ENCODE data around the gene PARP14.
"Not testable (repeated sequence)": the region's sequence is repeated elsewhere in the genome, so short reads cannot be mapped to it uniquely, and the experiment has no call there.

PARP14 gene, protein sequence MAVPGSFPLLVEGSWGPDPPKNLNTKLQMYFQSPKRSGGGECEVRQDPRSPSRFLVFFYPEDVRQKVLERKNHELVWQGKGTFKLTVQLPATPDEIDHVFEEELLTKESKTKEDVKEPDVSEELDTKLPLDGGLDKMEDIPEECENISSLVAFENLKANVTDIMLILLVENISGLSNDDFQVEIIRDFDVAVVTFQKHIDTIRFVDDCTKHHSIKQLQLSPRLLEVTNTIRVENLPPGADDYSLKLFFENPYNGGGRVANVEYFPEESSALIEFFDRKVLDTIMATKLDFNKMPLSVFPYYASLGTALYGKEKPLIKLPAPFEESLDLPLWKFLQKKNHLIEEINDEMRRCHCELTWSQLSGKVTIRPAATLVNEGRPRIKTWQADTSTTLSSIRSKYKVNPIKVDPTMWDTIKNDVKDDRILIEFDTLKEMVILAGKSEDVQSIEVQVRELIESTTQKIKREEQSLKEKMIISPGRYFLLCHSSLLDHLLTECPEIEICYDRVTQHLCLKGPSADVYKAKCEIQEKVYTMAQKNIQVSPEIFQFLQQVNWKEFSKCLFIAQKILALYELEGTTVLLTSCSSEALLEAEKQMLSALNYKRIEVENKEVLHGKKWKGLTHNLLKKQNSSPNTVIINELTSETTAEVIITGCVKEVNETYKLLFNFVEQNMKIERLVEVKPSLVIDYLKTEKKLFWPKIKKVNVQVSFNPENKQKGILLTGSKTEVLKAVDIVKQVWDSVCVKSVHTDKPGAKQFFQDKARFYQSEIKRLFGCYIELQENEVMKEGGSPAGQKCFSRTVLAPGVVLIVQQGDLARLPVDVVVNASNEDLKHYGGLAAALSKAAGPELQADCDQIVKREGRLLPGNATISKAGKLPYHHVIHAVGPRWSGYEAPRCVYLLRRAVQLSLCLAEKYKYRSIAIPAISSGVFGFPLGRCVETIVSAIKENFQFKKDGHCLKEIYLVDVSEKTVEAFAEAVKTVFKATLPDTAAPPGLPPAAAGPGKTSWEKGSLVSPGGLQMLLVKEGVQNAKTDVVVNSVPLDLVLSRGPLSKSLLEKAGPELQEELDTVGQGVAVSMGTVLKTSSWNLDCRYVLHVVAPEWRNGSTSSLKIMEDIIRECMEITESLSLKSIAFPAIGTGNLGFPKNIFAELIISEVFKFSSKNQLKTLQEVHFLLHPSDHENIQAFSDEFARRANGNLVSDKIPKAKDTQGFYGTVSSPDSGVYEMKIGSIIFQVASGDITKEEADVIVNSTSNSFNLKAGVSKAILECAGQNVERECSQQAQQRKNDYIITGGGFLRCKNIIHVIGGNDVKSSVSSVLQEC (N-terminal part only)

GRCh38 chr3:122680475-122681283 lies at the start of gene PARP14:
Gene PARP14, plus strand, starts transcription at chr3:122680839. Its CDS starts 45 bp downstream, at chr3:122680884.
- DNase-seq (ENCODE audit: low spot score) (peak; percentile 60), FAIRE-seq (no peak)

- FAIRE-seq (no peak), DNase-seq (ENCODE audit: low spot score) (no peak)
Observed at GRCh38 chr3:122635789-122636188, 44.9 kb upstream of the PARP14 start.

- no peak for DNase-seq (ENCODE audit: low spot score)
- FAIRE-seq, result no peak
Observed at GRCh38 chr3:122636697-122637096, 43.9 kb upstream of the PARP14 start.

- DNase-seq (ENCODE audit: low spot score) (no peak), FAIRE-seq (no peak)
Observed at GRCh38 chr3:122640437-122640999, 40.1 kb upstream of the PARP14 start.

DNA sequence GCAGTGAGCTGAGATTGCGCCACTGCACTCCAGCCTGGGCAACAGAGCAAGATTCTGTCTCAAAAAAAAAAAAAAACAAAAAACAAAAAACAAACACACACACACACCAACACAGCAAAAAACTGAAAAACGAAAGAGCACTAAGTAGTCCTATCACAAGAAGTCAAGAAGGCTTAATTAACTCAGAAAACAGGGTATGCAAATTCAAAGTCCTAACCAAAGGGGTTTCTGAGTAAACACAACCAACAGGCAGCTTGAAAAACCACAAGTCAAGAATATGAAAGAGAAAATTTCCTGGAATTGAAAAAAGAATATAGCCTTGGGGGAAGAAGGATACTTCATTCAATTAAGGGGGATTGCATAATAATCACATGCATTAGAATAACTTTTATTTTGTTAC lies 37.7 kb upstream of the PARP14 start:
- DNase-seq (ENCODE audit: low spot score) (no peak), FAIRE-seq (no peak)

DNA sequence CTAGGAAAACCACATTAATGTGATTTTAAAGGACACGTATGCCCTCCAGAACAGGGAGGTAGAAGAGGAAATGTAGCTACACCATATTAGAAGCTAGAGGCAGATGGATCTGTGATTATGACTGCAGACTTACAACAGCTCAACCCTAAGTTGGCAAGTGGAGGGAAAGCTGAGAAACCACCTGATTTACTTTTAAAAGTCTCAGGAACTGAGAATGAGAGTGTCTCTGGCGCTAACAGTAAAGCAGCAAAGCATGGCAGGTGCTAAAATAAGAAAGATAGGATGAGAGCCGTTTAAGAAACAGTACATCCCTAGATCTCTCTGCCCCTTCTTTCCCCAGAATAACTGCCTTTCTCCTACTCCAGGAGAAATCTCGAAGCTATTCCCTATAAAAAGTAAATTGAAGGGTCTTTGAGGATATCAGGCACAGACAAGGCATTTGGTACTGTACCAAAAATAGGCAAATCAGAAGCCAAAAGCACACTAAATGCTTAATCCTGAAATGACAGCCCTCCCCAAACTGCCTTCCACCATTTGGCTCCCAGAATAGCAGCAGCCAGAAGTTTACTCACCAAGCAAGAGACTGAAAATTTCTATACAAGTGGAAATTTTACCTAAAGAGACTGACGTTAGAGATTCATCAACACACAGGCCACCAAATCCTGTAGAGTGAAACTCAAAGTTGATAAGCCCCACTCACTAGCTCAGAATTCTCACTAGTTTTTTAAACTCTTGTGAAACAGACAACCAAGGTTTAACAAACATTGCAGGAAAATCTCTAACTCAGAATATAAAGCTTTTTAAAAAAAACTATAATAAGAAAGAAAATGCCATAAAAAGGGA lies 34.3 kb upstream of the PARP14 start:
- FAIRE-seq, result no peak
- no peak for DNase-seq (ENCODE audit: low spot score)

DNA sequence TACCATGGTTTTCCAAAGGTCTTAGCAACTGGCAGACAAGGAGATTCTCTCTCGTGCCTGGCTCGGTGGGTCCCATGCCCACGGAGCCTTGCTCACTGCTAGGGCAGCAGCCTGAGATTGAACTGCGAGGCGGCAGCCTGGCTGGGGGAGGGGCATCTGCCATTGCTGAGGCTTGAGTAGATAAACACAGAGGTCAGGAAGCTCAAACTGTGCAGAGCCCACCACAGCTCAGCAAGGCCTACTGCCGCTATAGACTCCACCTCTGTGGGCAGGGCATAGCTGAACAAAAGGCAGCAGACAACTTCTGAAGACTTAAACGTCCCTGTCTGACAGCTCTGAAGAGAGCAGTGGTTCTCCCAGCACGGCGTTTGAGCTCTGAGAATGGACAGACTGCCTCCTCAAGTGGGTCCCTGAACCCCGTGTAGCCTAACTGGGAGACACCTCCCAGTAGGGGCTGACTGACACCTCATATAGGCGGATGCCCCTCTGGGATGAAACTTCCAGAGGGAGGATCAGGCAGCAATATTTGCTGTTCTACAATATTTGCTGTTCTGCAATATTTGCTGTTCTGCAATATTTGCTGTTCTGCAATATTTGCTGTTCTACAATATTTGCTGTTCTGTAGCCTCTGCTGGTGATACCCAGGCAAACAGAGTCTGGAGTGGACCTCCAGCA lies 29.3 kb upstream of the PARP14 start:
- DNase-seq (ENCODE audit: low spot score); FAIRE-seq: not testable (repeated sequence)

GRCh38 chr3:122651962-122652361 lies 28.7 kb upstream of the PARP14 start:
- not testable (repeated sequence) for FAIRE-seq; DNase-seq (ENCODE audit: low spot score)

DNA sequence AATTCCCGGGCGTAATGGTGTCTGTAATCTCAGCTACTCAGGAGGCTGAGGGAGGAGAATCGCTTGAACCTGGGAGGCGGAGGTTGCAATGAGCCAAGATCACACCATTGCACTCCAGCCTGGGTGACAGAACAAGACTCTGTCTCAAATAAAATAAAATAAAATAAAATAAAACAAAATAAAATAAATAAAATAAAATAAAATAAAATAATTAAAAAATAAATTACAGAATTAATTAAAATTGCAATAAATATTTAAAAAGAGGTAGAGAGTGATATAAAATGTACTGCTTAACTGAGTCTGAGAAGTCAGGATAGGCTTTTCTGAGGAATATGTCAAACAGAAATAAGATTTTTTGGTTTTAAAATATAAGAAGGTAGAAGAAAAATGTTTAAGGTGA lies 22.3 kb upstream of the PARP14 start:
- DNase-seq (ENCODE audit: low spot score); FAIRE-seq: not testable (repeated sequence)

DNA sequence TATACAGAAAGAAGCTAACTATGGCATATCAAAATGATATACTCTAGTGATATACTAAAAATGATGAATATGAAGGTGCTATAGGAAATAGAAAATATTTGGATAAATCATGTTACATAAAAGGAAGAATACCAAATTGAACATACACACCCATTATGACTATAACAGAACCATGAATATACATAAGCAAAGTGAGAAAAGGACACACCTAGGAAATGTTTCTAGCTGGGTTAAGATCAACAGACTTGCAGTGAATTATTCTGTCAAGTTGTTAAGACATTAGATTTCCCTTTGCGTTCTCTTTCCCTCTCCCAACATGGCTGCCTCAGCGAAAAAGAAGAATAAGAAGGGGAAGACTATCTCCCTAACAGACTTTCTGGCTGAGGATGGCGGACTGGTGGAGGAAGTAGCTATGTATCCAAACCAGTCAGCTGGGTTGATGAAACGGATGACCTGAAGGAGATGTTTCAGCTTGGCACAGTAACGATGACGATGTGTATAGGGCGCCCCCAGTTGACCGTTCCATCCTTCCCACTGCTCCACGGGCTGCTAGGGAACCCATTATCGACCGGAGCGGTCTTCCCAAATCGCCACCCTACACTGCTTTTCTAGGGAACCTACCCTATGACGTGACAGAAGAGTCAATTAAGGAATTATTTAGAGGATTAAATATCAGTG lies 20.2 kb upstream of the PARP14 start:
- DNase-seq (ENCODE audit: low spot score), result no peak
- no peak for FAIRE-seq

- FAIRE-seq (no peak), DNase-seq (ENCODE audit: low spot score) (no peak)
Observed at GRCh38 chr3:122661633-122662032, 19.0 kb upstream of the PARP14 start.

DNA sequence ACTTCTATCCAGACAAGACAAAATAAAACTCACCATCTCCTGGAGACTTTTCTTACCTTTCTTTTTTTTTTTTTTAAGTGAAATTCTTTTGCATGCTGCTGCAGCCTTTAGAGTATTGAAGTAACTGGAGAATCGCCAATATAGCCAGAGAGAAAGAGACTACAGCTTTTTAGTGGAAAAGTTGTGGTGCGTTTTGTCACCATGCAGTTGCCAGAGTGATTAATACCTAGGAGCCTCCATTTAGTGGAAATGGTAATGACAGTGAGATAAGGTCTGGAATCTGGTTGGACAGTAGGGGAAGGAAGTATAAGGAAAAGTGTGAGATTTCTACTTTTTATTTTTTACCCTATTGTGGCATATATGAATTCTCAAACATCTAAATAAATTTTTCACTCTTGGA lies 18.1 kb upstream of the PARP14 start:
- FAIRE-seq (no peak), DNase-seq (ENCODE audit: low spot score) (no peak)

GRCh38 chr3:122665226-122665786 lies 15.3 kb upstream of the PARP14 start:
- DNase-seq (ENCODE audit: low spot score) (no peak), FAIRE-seq (no peak)

DNA sequence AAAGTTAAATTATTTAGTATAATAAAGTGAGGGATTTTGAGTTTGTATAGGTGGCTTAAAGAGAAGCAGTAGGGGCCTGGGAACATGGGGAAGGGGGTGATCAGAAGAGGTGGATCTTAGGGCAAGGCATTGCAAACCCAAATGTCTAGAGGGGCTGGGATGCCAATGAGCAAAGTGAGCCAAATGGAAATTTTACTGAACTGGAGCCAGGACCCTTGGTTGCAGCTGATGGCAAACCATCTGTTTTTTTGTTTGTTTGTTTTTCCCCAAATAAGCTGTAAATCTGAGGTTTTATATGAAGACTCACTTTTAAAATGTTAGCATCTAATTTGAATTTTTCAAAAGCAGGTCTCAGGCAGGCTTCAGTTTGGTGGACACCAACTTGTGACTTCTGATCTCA lies 14.8 kb upstream of the PARP14 start:
- DNase-seq (ENCODE audit: low spot score) (no peak), FAIRE-seq (no peak)

GRCh38 chr3:122668930-122669730 lies 11.5 kb upstream of the PARP14 start:
- FAIRE-seq, result peak; percentile 39
- peak; percentile 75 for DNase-seq (ENCODE audit: low spot score)

DNA sequence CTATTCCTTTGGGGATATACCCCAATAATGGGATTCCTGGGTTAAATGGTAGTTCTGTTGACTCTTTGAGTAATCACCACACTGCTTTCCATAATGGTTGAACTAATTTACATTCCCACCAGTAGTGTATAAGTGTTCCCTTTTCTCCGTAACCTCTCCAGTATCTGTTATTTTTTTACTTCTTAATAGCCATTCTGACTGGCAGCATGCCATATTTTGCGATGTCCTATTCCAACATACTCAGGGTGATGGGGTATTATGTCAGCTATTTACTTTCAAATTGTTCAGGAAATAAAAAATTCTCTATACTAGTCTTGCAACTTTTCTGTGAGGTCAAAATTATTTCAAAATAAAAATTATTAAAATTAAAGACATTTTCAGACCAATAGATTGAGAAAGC lies 9.1 kb upstream of the PARP14 start:
- FAIRE-seq (no peak), DNase-seq (ENCODE audit: low spot score) (no peak)

- no peak for DNase-seq (ENCODE audit: low spot score)
- no peak for FAIRE-seq
Observed at GRCh38 chr3:122674339-122674738, 6.3 kb upstream of the PARP14 start.
